ENCODE results near the gene MARK1.

GRCh38 chr1:220708244-220708643, 180.3 kb downstream of the MARK1 start:
- TF ChIP-seq EZH2 (IDR thresholded peaks at IDR 0.05; ENCODE audit: borderline replicate concordance, low read depth, low read length, severe bottlenecking) (no peak), CTCF (IDR thresholded peaks at IDR 0.05; ENCODE audit: borderline replicate concordance, extremely low read depth, low read length, poor library complexity, severe bottlenecking) (no peak)

All from DND-41 (cell line).